SU-DHL-6 (cell line): ENCODE results near the gene RAB9A.
A peak's percentile ranks its signal among the peaks of the same experiment; 100 is the strongest.
"Not testable (repeated sequence)": the region's sequence is repeated elsewhere in the genome, so short reads cannot be mapped to it uniquely, and the experiment has no call there.

Experiments
- H2AFZ ChIP-seq: fragments of 200-600 bp; sonication (generic); 2 replicates; pipeline ENCODE4 v1.6.1; 2014; ENCODE audit warnings: low read depth, mild to moderate bottlenecking, moderate library complexity, mixed read lengths, antibody characterized with exemption, low read length; ENCODE audit not compliant: severe bottlenecking
- H3F3A ChIP-seq: fragments of 200-600 bp; shearing (Covaris generic); 2 replicates; pipeline ENCODE4 v1.6.0; 2016; ENCODE audit warnings: antibody characterized with exemption, mild to moderate bottlenecking; ENCODE audit not compliant: insufficient read depth
- H3K27ac ChIP-seq: fragments of 200-600 bp; sonication (generic); 2 replicates; pipeline ENCODE4 v1.5.1; 2016; ENCODE audit warnings: low read depth, mild to moderate bottlenecking, low read length, moderate library complexity, mixed read lengths
- H3K27me3 ChIP-seq: fragments of 200-600 bp; sonication (generic), shearing (Covaris generic); 2 replicates; pipeline ENCODE4 v1.6.0; 2014; ENCODE audit warnings: mild to moderate bottlenecking, low read length
- H3K36me3 ChIP-seq: fragments of 200-600 bp; sonication (generic); 2 replicates; pipeline ENCODE4 v1.6.1; 2014; ENCODE audit warnings: mild to moderate bottlenecking, low read length, mixed read lengths
- H3K4me2 ChIP-seq: fragments of 300-600, 200-600 bp; shearing (Covaris generic), sonication (generic); 2 replicates; pipeline ENCODE4 v1.6.0; 2014; ENCODE audit warnings: low read length, low read depth, mild to moderate bottlenecking; ENCODE audit not compliant: poor library complexity, severe bottlenecking
- H3K4me3 ChIP-seq: fragments of 200-600 bp; sonication (generic); 2 replicates; pipeline ENCODE4 v1.5.1; 2014; ENCODE audit warnings: antibody characterized with exemption, low read length, mild to moderate bottlenecking, mixed read lengths; ENCODE audit not compliant: insufficient read depth, poor library complexity, severe bottlenecking
- H3K79me2 ChIP-seq: fragments of 200-600 bp; sonication (generic); 2 replicates; pipeline ENCODE4 v1.6.1; 2014; ENCODE audit warnings: mild to moderate bottlenecking, low read length, moderate library complexity; ENCODE audit not compliant: insufficient read depth
- H3K9ac ChIP-seq: fragments of 200-600 bp; sonication (generic); 2 replicates; pipeline ENCODE4 v1.7.0; 2014; ENCODE audit warnings: mild to moderate bottlenecking, low read length
- H3K9me2 ChIP-seq: fragments of 200-600 bp; sonication (generic); replicated peaks from 2 replicates; pipeline ENCODE4 v1.6.1; 2014; ENCODE audit warnings: low read length; ENCODE audit not compliant: insufficient read depth
- H3K9me3 ChIP-seq: fragments of 200-600 bp; sonication (generic); 2 replicates; pipeline ENCODE4 v1.6.1; 2014; ENCODE audit warnings: low read length, mixed read lengths; ENCODE audit not compliant: insufficient read depth
- H4K20me1 ChIP-seq: fragments of 200-600 bp; sonication (generic); 2 replicates; pipeline ENCODE4 v1.6.1; 2014; ENCODE audit warnings: low read depth, mild to moderate bottlenecking, antibody characterized with exemption, low read length, moderate library complexity, mixed read lengths
- CTCF ChIP-seq: fragments of 200-600 bp; sonication (generic); IDR thresholded peaks from one replicate; pipeline ENCODE4 v1.5.1; 2017; ENCODE audit warnings: antibody characterized with exemption, mild to moderate bottlenecking, low read length, moderate library complexity; ENCODE audit not compliant: insufficient read depth, poor library complexity, severe bottlenecking
- EZH2phosphoT487 ChIP-seq: fragments of 200-600 bp; sonication (generic), shearing (Covaris generic); conservative IDR thresholded peaks from 2 replicates; pipeline ENCODE4 v1.6.1; 2018; ENCODE audit warnings: mild to moderate bottlenecking, antibody characterized with exemption, low read length, moderate library complexity, mixed read lengths

Gene RAB9A

GRCh38 chrX:13688958-13689740 is at the start of gene RAB9A:
TSS of gene RAB9A (plus strand) at chrX:13689128. CDS start at chrX:13708747, 19,619 bp downstream.
- peak within 1 kb of the TSS; percentile 94 for H2AFZ ChIP-seq

GRCh38 chrX:13641684-13642083 is 47.2 kb upstream of the RAB9A start:
- not testable (repeated sequence) for H4K20me1 ChIP-seq, H3K9ac ChIP-seq, H3K4me3 ChIP-seq, H3K27me3 ChIP-seq, H3K9me3 ChIP-seq, H3F3A ChIP-seq, H3K27ac ChIP-seq, H3K9me2 ChIP-seq, H3K4me2 ChIP-seq, H2AFZ ChIP-seq, H3K36me3 ChIP-seq, H3K79me2 ChIP-seq

More at GRCh38 chrX:13688958-13689740, at the start of gene RAB9A:
- Histone ChIP-seq H3K79me2 (no peaks in the 10 kb centered on the region), H3K4me2 (peak within 1 kb of the TSS; percentile 82), H3K9me3 (no peaks in the 10 kb centered on the region), H3K9me2 (no peaks in the 10 kb centered on the region), H4K20me1 (no peaks in the 10 kb centered on the region), H3K27ac (no peak within 1 kb of the TSS), H3K4me3 (peak within 1 kb of the TSS; percentile 67), H3K9ac (peak within 1 kb of the TSS; percentile 74), H3F3A (no peaks in the 10 kb centered on the region), H3K27me3 (no peaks in the 10 kb centered on the region), H3K36me3 (no peaks in the 10 kb centered on the region)
- TF ChIP-seq CTCF (no peak), EZH2phosphoT487 (no peak)

GRCh38 chrX:13645464-13646153 is 43.3 kb upstream of the RAB9A start:
- Histone ChIP-seq H3K79me2 (no peaks in the 10 kb centered on the region), H3K9me2 (no peaks in the 10 kb centered on the region), H3K9ac (no peak overlapping the region), H3K4me3 (no peak overlapping the region), H3F3A (no peaks in the 10 kb centered on the region), H3K4me2 (no peak overlapping the region), H3K36me3 (no peaks in the 10 kb centered on the region), H3K9me3 (no peaks in the 10 kb centered on the region), H3K27me3 (no peaks in the 10 kb centered on the region), H3K27ac (no peak overlapping the region), H4K20me1 (no peaks in the 10 kb centered on the region), H2AFZ (no peak overlapping the region)
- TF ChIP-seq EZH2phosphoT487 (no peak), CTCF (no peak)

- Histone ChIP-seq H3K79me2 (no peaks in the 10 kb centered on the region), H3K36me3 (no peaks in the 10 kb centered on the region), H3K9ac (no peak overlapping the region), H3K4me3 (no peak overlapping the region), H3K9me3 (no peaks in the 10 kb centered on the region), H4K20me1 (no peaks in the 10 kb centered on the region), H3K27ac (no peak overlapping the region), H3K4me2 (no peak overlapping the region), H3K9me2 (no peaks in the 10 kb centered on the region), H3F3A (no peaks in the 10 kb centered on the region), H3K27me3 (no peaks in the 10 kb centered on the region), H2AFZ (no peak overlapping the region)
- TF ChIP-seq EZH2phosphoT487 (no peak), CTCF (peak; percentile 27)
Observed at GRCh38 chrX:13646154-13646549, 42.8 kb upstream of the RAB9A start.
